DMS53 (cell line): ENCODE measurements around the gene CREM.

Experiments
- DNase-seq: peaks from one replicate; lab custom pipeline; 2025; lab: John Stamatoyannopoulos, UW

The CREM gene

DNA sequence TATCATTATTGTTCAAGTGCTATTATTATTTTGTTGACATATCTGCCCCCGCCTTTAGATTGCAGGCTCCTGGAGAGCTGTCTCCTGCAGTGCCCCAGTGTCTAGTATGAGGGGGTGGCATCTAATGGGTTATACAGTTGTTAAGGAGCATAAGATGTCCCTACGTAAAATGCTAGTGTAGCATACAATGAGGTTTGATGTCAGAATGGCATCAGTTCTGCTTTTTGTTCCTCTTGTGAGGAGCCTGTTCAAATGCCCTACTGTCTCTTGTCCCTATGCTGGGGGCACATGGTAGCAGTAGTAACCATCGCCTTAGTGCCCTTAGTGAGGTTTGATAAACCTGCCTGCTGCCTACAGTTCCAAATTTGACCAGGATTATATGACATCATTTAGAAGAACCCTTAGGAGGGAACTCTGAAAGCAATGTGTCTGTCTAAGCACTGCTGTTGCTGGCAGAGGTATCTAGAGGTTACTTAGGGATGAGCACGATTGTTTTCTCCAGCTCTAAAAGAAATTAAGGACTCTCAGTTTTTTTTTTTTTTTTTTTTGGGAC lies 9.7 kb downstream of the CREM start:
- DNase-seq = no peak

- no peak for DNase-seq
These were observed 13.5 kb downstream of the CREM start for GRCh38 chr10:35140126-35140525.

GRCh38 chr10:35140727-35141126 lies 14.1 kb downstream of the CREM start:
- DNase-seq = no peak

- no peak for DNase-seq
These were observed 23.7 kb downstream of the CREM start for GRCh38 chr10:35150308-35150707.

- DNase-seq = no peak
These were observed 26.3 kb downstream of the CREM start for GRCh38 chr10:35152992-35153391.

- no peak for DNase-seq
These were observed 27.1 kb downstream of the CREM start for GRCh38 chr10:35153716-35154115.

DNA sequence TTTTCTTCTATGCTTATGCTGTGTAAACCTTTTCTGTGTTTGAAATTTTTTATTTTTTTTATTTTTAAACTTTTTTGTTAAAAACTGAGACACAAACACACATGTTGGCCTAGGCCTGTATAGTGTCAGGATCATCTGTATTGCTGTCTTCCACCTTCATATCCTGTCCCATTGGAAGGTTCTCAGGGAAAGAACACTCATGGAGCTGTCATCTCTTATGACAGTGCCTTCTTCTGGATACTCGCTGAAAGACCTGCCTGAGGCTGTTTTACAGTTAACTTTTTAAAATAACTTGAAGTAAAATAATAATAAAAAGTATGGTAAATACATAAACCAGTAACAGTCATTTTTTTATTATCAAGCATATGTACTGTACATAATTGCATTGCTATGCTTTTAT lies 34.1 kb downstream of the CREM start:
- no peak for DNase-seq

- DNase-seq = no peak
These were observed 35.3 kb downstream of the CREM start for GRCh38 chr10:35161906-35162305.

DNA sequence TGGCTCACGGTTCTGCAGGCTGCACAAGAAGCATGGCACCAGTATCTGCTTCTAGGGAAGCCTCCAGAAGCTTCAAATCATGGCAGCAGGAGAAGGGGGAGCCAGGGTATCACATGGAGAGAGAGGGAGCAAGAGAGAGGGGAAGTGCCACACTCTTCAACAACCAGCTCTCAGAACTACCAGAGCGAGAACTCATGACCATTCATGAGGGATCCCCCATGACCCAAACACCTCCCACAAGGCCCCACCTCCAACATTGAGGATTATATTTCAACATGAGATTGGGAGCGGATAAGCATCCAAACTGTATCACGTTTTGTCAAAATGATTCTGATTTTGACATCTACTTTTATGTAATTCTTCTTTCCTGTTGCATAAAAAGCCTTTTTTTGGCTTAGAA lies 38.5 kb downstream of the CREM start:
- no peak for DNase-seq

- DNase-seq = no peak
These were observed 39.2 kb downstream of the CREM start for GRCh38 chr10:35165811-35166210.

DNA sequence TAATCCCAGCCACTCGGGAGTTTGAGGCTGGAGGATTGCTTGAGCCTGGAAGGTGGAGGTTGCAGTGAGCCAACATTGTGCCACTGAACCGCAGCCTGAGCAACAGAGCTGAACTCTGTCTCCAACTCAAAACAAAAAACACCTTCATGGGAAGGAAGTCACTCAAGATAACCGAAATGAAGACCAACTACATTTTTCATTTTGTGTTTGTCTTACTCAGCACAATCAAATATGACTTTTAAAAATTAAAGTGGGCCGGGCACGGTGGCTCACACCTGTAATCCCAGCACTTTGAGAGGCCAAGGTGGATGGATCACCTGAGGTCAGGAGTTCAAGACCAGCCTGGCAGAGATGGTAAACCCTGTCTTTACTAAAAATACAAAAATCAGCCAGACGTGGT lies 40.0 kb downstream of the CREM start:
- no peak for DNase-seq

DNA sequence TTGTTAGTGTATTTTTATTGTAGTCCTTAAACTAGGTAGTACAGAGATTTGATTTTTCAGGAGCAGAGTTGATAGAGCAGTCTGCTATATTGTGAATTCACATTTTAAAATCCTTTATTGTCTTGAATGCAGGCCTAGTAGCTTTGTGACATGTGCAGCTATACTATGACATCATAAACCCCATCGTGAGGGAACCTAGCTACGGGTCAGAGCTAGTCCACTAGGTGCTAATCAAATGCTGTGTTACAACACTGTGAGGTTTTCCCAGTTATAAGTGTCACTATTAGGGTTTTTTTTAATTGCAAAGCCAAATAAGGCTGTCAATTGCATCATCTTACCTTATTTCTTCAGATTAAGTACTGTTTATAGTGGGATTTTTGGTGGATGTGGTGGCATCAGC lies 40.7 kb downstream of the CREM start:
- DNase-seq = no peak

- no peak for DNase-seq
These were observed 45.5 kb downstream of the CREM start for GRCh38 chr10:35172146-35172545.

DNA sequence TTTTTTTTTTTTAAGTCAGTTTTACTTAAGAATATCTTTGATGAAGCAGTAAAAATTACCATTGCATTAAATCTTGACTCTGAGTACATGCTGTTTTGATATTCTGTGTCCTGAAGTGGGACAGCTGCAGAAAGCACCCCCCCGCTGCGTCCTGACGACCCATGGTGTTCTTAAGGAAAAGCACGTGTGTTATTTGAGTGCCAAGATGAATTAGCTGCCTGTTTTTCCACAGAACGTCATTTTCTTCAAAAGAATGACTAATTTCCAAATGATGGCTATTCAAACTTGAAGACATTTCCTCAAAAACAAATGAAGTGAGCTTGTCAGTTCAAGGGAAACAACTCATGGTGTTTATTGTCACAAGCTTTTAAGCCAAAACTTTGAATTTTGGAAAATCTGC lies 45.9 kb downstream of the CREM start:
- no peak for DNase-seq

GRCh38 chr10:35178331-35178730 lies 51.7 kb downstream of the CREM start:
- no peak for DNase-seq

- no peak for DNase-seq
These were observed 56.2 kb downstream of the CREM start for GRCh38 chr10:35182631-35183510.

DNA sequence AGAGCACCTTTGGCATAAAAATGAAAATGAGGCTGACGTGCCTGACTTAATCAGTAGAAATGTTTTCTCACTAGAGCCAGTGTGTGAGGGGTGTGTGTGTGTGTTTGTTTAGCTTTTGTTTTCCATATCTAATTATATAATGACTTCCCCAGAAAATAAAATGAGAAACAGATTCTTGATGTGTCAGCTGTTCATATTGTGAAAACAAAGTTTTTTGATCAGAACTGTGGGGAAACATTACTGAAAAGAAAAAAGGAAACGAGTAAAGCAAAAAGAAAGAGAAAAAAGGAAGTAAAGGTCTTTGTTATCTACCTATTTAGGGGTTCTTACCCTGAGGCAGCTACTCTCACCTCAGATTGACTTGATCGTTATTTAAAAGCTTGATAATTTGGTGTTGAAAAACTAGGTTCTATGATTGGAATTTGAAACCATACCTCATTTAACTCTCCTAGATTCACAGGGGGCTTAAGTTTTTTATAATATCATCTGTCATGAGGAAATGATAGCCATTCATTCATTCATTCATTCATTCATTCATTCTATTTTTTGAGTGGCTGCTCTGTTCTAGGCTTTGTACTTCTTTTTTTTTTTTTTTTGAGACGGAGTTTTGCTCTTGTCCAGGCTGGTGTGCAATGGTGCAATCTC lies 58.0 kb downstream of the CREM start:
- no peak for DNase-seq

DNA sequence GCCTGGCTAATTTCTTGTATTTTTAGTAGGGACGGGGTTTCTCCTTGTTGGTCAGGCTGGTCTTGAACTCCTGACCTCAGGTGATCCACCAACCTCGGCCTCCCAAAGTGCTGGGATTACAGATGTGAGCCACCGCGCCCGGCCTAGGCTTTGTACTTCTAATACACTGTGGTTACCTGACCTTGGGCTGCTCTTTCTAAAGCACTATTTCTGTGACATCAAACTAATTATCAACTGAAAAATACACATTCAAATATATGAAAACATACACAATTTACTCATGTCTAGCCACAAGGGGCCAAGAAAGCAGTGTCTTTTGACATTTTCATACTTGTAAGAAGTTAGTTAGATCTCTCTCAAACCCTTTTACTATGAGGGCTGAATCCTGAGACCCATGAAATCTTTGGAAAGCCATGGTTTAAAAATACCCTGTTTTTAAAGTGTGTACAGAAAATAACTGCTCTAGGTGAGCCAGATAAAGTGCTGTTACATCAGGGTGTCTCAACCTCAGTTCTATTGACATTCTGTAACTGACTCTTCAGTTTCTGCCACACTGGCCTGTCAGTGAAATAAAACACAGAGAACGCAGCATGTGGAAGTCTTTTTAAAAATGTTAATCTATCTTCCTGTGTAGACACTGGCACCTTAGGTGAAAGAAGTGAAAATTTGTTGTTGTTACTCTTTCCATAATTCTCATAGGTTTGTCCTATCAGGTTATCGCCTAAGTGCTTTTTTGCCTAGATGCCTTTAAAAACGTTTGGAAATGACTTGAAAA lies 58.8 kb downstream of the CREM start:
- no peak for DNase-seq

GRCh38 chr10:35188954-35189353 lies 62.3 kb downstream of the CREM start:
- DNase-seq = no peak

DNA sequence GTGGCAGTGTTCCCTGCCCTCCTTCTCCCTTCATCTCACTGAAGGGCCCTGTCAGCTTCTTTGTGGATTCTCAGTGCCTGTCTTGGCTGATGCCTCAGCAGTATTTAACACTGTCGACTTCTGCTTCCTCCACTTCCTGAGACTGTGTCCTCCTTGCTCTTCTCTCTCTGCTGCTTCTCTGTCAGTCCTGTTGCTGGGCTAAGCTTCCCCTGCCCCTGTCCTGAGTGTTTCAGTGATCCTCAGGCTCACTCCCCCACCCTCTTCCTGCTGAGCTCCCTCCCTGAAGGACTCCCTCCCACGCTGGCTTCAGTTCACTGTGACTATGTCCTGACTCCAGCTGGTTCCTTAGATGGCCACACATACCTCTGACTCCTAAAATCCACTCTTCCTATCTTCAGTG lies 64.9 kb downstream of the CREM start:
- DNase-seq = no peak

GRCh38 chr10:35192645-35193249 lies 66.1 kb downstream of the CREM start:
- no peak for DNase-seq

DNA sequence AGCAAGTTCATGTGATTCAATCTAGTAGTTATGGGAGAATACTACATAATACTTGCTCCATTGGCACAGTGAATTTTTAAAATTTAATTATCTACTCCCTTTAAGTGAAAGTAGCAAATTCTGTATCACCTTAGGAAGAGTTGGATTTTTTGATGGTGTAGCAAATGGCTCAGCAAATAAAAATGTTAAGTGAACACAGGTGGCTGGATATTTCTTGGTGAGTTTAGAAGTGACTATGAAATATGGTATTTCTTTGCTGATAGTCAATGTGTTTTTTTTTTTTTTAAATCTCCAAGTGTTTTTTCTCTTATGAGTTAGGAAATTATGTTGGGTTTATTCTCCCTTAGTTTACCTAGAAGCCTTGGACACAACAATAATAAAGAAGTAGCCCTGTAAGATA lies 67.8 kb downstream of the CREM start:
- no peak for DNase-seq
